ENCODE data around the gene PTMA. TPM values are rescaled to one million over a fixed set of nuclear protein-coding genes. Genes with fewer than 3 reads are reported as not detected.
"Not testable (repeated sequence)": the region's sequence is repeated elsewhere in the genome, so short reads cannot be mapped to it uniquely, and the experiment has no call there.

The PTMA gene
- total RNA-seq, 4 donors from 2014 or later, result 683 to 866 (median 805) TPM

- Histone ChIP-seq H3K27ac (no peak overlapping the region), H3K27me3 (no peaks in the 10 kb centered on the region), H3K4me1 (no peaks in the 10 kb centered on the region), H3K36me3 (peaks cover 0 to 52% of the 10 kb centered on the region in 2 donors), H3K4me3 (no peak overlapping the region), H3K9me3 (no peaks in the 10 kb centered on the region)
- 88 to 89% methylated on average over 6 to 7 of the region's 7 CpGs for WGBS, 2 donors (ENCODE audit: low coverage in 1 of 2)
- no peak for ATAC-seq
- TF ChIP-seq EP300 (IDR thresholded peaks at IDR 0.05) (no peak), POLR2AphosphoS5 (IDR thresholded peaks at IDR 0.05) (no peak), POLR2A (IDR thresholded peaks at IDR 0.05) (no peak)
- TF ChIP-seq, protein P1, sequence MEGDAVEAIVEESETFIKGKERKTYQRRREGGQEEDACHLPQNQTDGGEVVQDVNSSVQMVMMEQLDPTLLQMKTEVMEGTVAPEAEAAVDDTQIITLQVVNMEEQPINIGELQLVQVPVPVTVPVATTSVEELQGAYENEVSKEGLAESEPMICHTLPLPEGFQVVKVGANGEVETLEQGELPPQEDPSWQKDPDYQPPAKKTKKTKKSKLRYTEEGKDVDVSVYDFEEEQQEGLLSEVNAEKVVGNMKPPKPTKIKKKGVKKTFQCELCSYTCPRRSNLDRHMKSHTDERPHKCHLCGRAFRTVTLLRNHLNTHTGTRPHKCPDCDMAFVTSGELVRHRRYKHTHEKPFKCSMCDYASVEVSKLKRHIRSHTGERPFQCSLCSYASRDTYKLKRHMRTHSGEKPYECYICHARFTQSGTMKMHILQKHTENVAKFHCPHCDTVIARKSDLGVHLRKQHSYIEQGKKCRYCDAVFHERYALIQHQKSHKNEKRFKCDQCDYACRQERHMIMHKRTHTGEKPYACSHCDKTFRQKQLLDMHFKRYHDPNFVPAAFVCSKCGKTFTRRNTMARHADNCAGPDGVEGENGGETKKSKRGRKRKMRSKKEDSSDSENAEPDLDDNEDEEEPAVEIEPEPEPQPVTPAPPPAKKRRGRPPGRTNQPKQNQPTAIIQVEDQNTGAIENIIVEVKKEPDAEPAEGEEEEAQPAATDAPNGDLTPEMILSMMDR (IDR thresholded peaks at IDR 0.05), result no peak
Observed at GRCh38 chr2:231737761-231738160, 29.4 kb downstream of the PTMA start.

- H3K9me3 ChIP-seq, result no peaks in the 10 kb centered on the region
- H3K27ac ChIP-seq, result no peak overlapping the region
- TF ChIP-seq POLR2A (IDR thresholded peaks at IDR 0.05) (no peak), EP300 (IDR thresholded peaks at IDR 0.05) (no peak)
- TF ChIP-seq, protein P1 (IDR thresholded peaks at IDR 0.05), result no peak
- ATAC-seq, result no peak
- no peaks in the 10 kb centered on the region for H3K4me1 ChIP-seq
- peaks cover 0 to 6% of the 10 kb centered on the region in 2 donors for H3K36me3 ChIP-seq
- 53 to 61% methylated on average over 7 to 8 of the region's 9 CpGs for WGBS, 2 donors (ENCODE audit: low coverage in 1 of 2)
- H3K27me3 ChIP-seq, result no peaks in the 10 kb centered on the region
- H3K4me3 ChIP-seq, result no peak overlapping the region
Observed at GRCh38 chr2:231743376-231744116, 35.2 kb downstream of the PTMA start.

DNA sequence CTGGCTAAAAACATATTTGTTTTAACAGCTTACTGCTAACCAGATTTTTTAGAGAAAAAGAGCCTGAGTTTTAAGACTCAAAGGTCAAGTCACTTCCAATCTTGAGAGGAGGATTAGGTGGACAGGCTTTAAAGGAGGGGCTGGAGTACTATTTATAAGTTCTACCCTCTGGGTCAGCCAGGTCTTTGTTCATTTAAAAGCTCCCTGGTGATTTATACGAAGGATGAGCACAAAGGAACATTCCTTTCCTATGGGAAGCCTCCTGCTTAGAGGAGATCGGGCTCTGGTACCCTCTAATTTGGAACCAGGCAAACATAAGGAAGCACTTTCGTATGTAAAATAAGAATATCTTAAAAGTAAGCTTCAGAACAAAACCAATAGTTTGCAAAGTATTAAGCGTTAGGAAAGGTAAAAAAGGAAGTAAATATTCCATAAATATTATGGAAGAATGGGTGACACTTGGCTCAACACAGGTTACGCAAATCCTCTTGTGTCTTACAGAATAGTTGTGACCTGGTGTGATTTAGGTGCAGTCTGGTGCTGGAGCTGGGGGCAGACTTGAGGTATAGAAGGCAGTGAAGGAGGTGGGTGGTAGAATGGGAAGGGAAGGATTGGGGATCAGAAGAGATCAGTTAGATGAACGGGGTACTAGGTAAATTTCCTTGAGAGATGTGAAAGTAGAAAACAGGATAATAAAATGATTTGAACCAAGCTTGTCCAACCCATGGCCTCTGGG is 37.1 kb downstream of the PTMA start:
- TF ChIP-seq, protein P1 (IDR thresholded peaks at IDR 0.05), result no peak
- TF ChIP-seq POLR2A (IDR thresholded peaks at IDR 0.05) (no peak), EP300 (IDR thresholded peaks at IDR 0.05) (no peak), POLR2AphosphoS5 (IDR thresholded peaks at IDR 0.05) (no peak)
- ATAC-seq, result no peak
- WGBS, 2 donors (ENCODE audit: low coverage in 1 of 2), result 74 to 81% methylated on average over 5 to 6 of the region's 6 CpGs
- H3K9me3 ChIP-seq, result no peaks in the 10 kb centered on the region
- no peak overlapping the region for H3K27ac ChIP-seq
- no peak overlapping the region for H3K4me3 ChIP-seq
- H3K36me3 ChIP-seq, result no peaks in the 10 kb centered on the region
- no peaks in the 10 kb centered on the region for H3K27me3 ChIP-seq
- no peaks in the 10 kb centered on the region for H3K4me1 ChIP-seq

DNA sequence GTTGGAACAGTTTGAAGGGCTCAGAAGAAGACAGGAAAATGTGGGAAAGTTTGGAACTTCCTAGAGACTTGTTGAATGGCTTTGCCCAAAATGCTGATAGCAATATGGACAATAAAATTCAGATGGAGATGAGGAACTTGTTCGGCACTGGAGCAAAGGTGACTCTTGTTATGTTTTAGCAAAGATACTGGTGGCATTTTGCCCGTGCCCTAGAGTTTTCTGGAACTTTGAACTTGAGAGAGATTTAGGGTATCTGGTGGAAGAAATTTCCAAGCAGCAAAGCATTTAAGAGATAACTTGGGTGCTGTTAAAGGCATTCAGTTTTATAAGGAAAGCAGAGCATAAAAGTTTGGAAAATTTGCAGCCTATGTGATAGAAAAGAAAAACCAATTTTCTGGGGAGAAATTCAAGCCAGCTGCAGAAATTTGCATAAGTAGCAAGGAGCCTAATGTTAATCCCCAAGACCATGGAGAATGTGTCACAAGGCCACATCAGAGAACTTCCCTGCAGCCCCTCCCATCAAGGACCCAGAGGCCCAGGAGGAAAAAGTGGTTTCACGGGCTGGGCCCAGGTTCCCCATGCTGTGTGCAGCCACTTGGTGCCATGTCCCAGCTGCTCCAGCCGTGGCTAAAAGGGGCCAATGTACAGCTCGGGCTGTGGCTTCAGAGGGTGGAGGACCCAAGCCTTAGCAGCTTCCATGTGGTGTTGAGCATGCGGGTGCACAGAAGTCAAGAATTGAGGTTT is 40.0 kb downstream of the PTMA start:
- H3K36me3 ChIP-seq, H3K9me3 ChIP-seq, H3K4me1 ChIP-seq, ATAC-seq, H3K4me3 ChIP-seq, H3K27me3 ChIP-seq, H3K27ac ChIP-seq: not testable (repeated sequence)
- WGBS, 2 donors (ENCODE audit: low coverage in 1 of 2), result 80 to 94% methylated on average over 2 to 3 of the region's 6 CpGs

DNA sequence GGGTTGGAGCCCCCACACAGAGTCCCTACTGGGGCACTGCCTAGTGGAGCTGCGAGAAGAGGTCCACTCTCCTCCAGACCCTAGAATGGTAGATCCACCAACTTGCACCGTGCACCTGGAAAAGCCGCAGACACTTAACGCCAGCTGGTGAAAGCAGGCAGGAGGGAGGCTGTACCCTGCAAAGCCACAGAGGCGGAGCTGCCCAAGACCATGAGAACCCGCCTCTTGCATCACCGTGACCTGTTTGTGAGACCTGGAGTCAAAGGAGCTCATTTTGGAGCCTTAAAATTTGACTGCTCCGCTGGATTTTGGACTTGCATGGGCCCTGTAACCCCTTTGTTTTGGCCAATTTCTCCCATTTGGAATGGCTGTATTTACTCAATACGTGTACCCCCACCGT is 40.7 kb downstream of the PTMA start:
- H3K27ac ChIP-seq, H3K9me3 ChIP-seq, H3K4me1 ChIP-seq, ATAC-seq, H3K4me3 ChIP-seq, H3K36me3 ChIP-seq, H3K27me3 ChIP-seq: not testable (repeated sequence)
- 93% methylated on average over 7 of the region's 10 CpGs; no CpG with 5 or more reads in 1 of the 2 donors for WGBS, 2 donors (ENCODE audit: low coverage in 1 of 2)
